Retinal pigment epithelial cell (primary cell): ENCODE data around the gene HAUS8.
"Not testable (repeated sequence)": the region's sequence is repeated elsewhere in the genome, so short reads cannot be mapped to it uniquely, and the experiment has no call there.

Source experiments
- DNase-seq: peaks from one replicate; pipeline ENCODE4 v3.0.0-alpha.2; 2010; ENCODE audit warnings: low read depth
- H3K4me3 ChIP-seq: 2 replicates; pipeline ENCODE4 v1.5.1; 2011; ENCODE audit warnings: mild to moderate bottlenecking, low read length, control low read depth, moderate library complexity
- TF ChIP-seq, protein P1 (sequence below): conservative IDR thresholded peaks from 2 replicates; pipeline ENCODE4 v1.5.1; 2011; ENCODE audit warnings: low read depth, low read length, control low read depth, inconsistent platforms

HAUS8 gene

DNA sequence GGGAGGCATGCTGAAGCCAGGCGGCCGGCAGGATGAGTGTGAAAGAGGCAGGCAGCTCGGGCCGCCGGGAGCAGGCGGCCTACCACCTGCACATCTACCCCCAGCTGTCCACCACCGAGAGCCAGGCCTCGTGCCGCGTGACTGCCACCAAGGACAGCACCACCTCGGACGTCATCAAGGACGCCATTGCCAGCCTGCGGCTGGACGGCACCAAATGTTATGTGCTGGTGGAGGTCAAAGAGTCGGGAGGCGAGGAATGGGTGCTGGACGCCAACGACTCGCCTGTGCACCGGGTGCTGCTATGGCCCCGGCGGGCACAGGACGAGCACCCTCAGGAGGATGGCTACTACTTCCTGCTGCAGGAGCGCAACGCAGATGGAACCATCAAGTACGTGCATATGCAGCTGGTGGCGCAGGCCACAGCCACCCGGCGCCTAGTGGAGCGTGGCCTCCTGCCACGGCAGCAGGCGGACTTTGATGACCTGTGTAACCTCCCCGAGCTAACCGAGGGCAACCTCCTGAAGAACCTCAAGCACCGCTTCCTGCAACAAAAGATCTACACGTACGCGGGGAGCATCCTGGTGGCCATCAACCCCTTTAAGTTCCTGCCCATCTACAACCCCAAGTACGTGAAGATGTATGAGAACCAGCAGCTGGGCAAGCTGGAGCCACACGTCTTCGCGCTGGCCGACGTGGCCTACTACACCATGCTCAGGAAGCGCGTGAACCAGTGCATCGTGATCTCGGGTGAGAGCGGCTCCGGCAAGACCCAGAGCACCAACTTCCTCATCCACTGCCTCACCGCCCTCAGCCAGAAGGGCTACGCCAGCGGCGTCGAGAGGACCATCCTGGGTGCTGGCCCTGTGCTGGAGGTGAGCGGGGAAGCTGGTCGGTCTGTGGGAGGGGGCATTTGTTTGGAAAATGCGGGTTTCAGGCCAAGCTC, 26.7 kb upstream of the HAUS8 start:
- no peak overlapping the region for H3K4me3 ChIP-seq
- TF ChIP-seq, protein P1, sequence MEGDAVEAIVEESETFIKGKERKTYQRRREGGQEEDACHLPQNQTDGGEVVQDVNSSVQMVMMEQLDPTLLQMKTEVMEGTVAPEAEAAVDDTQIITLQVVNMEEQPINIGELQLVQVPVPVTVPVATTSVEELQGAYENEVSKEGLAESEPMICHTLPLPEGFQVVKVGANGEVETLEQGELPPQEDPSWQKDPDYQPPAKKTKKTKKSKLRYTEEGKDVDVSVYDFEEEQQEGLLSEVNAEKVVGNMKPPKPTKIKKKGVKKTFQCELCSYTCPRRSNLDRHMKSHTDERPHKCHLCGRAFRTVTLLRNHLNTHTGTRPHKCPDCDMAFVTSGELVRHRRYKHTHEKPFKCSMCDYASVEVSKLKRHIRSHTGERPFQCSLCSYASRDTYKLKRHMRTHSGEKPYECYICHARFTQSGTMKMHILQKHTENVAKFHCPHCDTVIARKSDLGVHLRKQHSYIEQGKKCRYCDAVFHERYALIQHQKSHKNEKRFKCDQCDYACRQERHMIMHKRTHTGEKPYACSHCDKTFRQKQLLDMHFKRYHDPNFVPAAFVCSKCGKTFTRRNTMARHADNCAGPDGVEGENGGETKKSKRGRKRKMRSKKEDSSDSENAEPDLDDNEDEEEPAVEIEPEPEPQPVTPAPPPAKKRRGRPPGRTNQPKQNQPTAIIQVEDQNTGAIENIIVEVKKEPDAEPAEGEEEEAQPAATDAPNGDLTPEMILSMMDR: no peak
- no peak for DNase-seq

DNA sequence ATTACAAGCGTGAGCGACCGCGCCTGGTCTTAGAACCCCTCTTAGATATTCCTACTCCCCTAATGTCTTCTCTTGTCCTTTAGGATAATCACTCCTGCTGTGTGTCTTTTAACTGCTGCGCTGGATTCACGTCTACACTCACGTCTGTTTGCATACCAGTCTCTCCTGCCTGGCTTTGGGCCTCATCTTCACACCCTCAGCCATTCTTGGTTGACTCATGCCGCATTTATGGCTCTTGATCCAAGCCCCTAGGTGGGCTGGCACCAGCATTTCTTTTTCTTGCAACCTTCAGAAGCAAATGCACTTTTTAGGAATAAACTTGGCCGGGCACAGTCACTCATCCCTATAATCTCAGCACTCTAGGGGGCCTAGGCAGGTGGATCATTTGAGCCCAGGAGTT, 23.1 kb upstream of the HAUS8 start:
- TF ChIP-seq, protein P1: no peak
- DNase-seq: no peak

DNA sequence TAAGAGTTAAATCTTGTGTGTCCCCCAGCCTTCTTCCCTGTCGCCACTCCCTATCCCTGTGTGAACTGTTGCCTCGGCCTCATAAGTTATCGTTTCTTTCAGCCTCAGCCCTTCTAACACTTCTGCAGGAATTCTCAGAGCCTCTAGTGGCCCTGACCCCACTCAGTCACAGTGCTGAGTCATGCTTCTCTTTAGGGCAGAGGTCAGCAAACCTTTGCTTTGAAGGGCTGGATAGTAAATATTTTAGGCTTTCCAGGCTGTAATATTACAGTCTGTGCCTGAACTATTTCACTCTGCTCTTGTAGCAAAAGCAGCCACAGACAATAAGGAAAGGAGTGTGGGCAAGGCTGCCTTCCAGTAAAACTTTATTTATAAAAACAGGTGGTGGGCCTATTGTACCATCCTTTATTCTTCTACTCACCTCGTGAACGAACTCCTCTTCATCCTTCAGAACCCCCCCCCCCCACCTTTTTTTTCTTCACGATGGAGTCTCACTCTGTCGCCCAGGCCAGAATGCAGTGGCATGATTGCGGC, 22.4 kb upstream of the HAUS8 start:
- TF ChIP-seq, protein P1: no peak
- no peak overlapping the region for H3K4me3 ChIP-seq
- DNase-seq: no peak

More for the DNA sequence above, 23.1 kb upstream of the HAUS8 start:
- no peak overlapping the region for H3K4me3 ChIP-seq

DNA sequence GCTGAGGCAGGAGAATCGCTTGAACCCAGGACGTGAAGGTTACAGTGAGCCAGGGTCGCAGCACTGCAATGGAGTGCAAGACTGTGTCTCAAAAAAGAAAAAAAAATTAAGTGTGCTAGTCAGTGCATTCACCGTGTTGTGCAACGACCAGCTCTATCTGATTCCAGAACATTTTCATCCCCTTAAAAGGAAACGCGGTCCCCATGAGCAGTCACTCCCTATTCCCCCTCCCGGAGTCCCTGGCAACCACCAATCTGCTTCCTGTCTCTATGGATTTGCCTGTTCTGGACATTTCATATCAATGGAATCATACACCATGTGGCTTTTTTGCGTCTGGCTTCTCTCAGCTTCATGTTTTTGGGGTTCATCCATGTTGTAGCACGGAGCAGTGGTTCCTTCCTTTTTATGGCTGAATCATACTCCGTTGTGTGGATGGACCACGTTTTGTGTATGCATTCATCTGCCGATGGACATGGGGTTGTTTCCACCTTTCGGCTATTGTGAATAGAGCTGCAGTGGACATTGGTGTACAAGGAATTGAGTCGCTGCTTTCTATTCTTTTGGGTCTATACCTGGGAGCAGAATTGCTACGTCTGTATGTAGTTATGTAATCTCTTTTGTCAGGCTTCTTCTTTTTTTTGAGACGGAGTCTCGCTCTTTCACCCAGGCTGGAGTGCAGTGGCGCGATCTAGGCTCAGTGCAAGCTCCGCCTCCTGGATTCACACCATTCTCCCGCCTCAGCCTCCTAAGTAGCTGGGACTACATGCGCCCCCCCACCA, 20.1 kb upstream of the HAUS8 start:
- no peak for DNase-seq
- TF ChIP-seq, protein P1: no peak
- no peak overlapping the region for H3K4me3 ChIP-seq

DNA sequence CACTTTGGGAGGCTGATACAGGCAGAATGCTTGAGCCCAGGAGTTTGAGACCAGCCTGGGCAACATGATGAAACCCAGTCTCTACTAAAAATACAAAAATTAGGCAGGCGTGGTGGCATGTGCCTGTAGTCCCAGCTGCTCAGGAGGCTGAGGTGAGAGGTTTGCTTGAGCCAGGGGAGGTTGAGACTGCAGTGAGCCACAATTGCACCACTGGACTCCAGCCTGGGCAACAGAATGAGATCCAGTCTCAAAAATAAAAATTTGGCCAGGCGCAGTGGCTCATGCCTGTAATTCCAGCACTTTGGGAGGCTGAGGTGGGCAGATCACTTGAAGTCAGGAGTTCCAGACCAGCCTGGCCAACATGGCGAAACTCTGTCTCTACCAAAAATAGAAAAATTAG, 19.4 kb upstream of the HAUS8 start:
- not testable (repeated sequence) for DNase-seq, H3K4me3 ChIP-seq

DNA sequence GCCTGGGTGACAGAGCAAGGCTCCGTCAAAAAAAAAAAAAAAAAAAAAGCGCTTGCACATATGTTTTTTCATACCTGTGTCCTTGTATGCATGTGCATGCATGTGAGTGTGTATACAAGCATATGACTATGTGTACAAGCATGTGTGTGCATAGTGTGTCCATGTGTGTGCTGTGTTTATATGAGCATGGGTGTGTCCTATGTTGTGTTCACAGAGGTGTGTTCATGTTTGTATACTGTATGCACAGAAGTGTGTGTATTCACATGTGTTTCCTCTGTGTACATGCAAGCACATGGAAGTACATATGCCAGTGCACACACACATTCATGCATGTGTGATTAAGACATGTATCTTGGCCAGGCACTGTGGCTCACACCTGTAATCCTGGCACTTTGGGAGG, 17.4 kb upstream of the HAUS8 start:
- no peak for DNase-seq
- TF ChIP-seq, protein P1: no peak
- no peak overlapping the region for H3K4me3 ChIP-seq

DNA sequence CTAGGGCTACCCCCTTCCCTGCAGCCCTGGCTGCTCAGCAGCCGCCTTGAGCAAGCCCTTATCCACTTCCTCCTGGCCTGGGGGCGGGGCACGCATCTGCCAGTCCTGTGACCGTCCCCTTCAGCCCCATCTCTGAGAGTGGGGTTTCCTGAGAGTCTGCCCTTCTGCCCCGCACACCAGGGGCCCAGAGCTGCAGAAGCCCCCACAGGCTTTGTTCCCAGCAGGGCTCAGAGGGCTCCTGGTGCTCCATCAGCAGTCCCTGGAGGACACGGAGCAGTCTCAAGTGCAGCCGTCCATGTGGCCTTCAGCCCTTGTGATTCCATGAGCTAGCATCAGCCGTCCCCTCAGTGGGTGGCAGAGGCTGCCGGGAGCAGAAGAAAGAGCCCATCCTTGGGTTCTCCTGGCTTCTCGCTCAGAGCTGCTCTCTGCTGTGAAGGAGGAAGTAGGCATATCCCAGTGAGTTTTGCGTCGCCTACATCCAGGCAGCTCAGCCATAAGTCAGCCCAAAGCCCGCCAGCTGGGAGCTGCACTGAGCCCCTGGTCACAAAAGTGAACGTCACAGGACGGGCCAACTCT, 16.6 kb upstream of the HAUS8 start:
- no peak for DNase-seq
- H3K4me3 ChIP-seq: no peak overlapping the region
- TF ChIP-seq, protein P1: no peak
